IMR-90 (cell line): ENCODE results near the gene SESN2. TPM values are rescaled to one million over a fixed set of nuclear protein-coding genes. Genes with fewer than 3 reads are reported as not detected.

Source experiments
- ATAC-seq: fragments of 200-7000 bp; cut with Tn5 transposase; 2 replicates; pipeline ENCODE4 v1.9.1; 2020; ENCODE audit warnings: low read depth, mild to moderate bottlenecking, moderate library complexity
- BruUV-seq: library from RNA; stranded (reverse); fragments of 400-500 nt; replicated peaks from 2 replicates; lab custom pipeline; 2021; lab: Mats Ljungman, UMichigan
- CTCF ChIA-PET: fragments of 300-600 bp; formaldehyde crosslinking; extraction: SDS; loops from one replicate; lab custom pipeline; 2021; ENCODE audit warnings: antibody characterized with exemption; lab: Yijun Ruan, JAX
- POLR2A ChIA-PET: fragments of 300-600 bp; sonication (Branson Sonifier 250); formaldehyde crosslinking; loops from one replicate; lab custom pipeline; 2022; ENCODE audit warnings: antibody characterized with exemption; ENCODE audit not compliant: unreplicated experiment; lab: Charles Lee
- DNase-seq: peaks from one replicate; pipeline ENCODE4 v3.0.0; 2013
- H2AFZ ChIP-seq: replicated peaks from 2 replicates; pipeline ENCODE3; 2013; ENCODE audit warnings: low read length, mild to moderate bottlenecking; ENCODE audit not compliant: poor library complexity
- H2AK5ac ChIP-seq: 2 replicates; pipeline ENCODE4 v1.6.1; 2013; ENCODE audit warnings: low read depth, low read length, inconsistent platforms
- H2AK9ac ChIP-seq: replicated peaks from 2 replicates; pipeline ENCODE3; 2013; ENCODE audit warnings: mild to moderate bottlenecking, low read depth, low read length, moderate library complexity; ENCODE audit not compliant: poor library complexity
- H2BK120ac ChIP-seq: 2 replicates; pipeline ENCODE4 v1.6.1; 2013; ENCODE audit warnings: low read depth, low read length, inconsistent platforms
- H2BK15ac ChIP-seq: 3 replicates; pipeline ENCODE4 v1.6.1; 2013; ENCODE audit warnings: low read depth, low read length, inconsistent platforms
- H2BK20ac ChIP-seq: 2 replicates; pipeline ENCODE4 v1.6.1; 2013; ENCODE audit warnings: low read depth, mild to moderate bottlenecking, inconsistent platforms, low read length, moderate library complexity
- H2BK5ac ChIP-seq: 2 replicates; pipeline ENCODE4 v1.6.1; 2013; ENCODE audit warnings: mild to moderate bottlenecking, low read depth, low read length, inconsistent platforms; ENCODE audit not compliant: poor library complexity, severe bottlenecking
- H3K14ac ChIP-seq: replicated peaks from 2 replicates; pipeline ENCODE4 v1.6.1; 2013; ENCODE audit warnings: low read depth, low read length, inconsistent platforms
- H3K18ac ChIP-seq: 2 replicates; pipeline ENCODE4 v1.6.1; 2013; ENCODE audit warnings: low read depth, low read length, control low read depth
- H3K23ac ChIP-seq: 2 replicates; pipeline ENCODE4 v1.6.1; 2013; ENCODE audit warnings: low read depth, low read length, inconsistent platforms
- H3K27ac ChIP-seq: 2 replicates; pipeline ENCODE4 v1.5.1; 2013; ENCODE audit warnings: mild to moderate bottlenecking, control low read depth, low read length; ENCODE audit not compliant: insufficient read depth
- H3K27me3 ChIP-seq: 2 replicates; pipeline ENCODE4 v1.6.1; 2013; ENCODE audit warnings: low read length; ENCODE audit not compliant: control insufficient read depth, insufficient read depth
- H3K36me3 ChIP-seq: 2 replicates; pipeline ENCODE4 v1.6.1; 2013; ENCODE audit warnings: low read length, mixed read lengths; ENCODE audit not compliant: control insufficient read depth, insufficient read depth
- H3K4ac ChIP-seq: 2 replicates; pipeline ENCODE4 v1.6.1; 2013; ENCODE audit warnings: low read depth, low read length, inconsistent platforms
- H3K4me1 ChIP-seq: 2 replicates; pipeline ENCODE4 v1.6.1; 2013; ENCODE audit warnings: low read length, mixed read lengths; ENCODE audit not compliant: control insufficient read depth, insufficient read depth
- H3K4me2 ChIP-seq: 2 replicates; pipeline ENCODE4 v1.6.1; 2013; ENCODE audit warnings: low read depth, mild to moderate bottlenecking, control low read depth, low read length, moderate library complexity
- H3K4me3 ChIP-seq: 2 replicates; pipeline ENCODE4 v1.5.1; 2013; ENCODE audit warnings: low read depth, mild to moderate bottlenecking, control low read depth, low read length, moderate library complexity; ENCODE audit not compliant: insufficient read depth
- H3K56ac ChIP-seq: 2 replicates; pipeline ENCODE4 v1.6.1; 2013; ENCODE audit warnings: low read length, inconsistent platforms; ENCODE audit not compliant: insufficient read depth; ENCODE audit errors: extremely low read depth
- H3K79me1 ChIP-seq, 2 experiments: 2 replicates each; pipeline ENCODE4 v1.6.1; 2013; ENCODE audit warnings: low read length in 2 of 2, inconsistent platforms in 1 of 2, low read depth in 1 of 2
- H3K9ac ChIP-seq: 2 replicates; pipeline ENCODE4 v1.6.1; 2013; ENCODE audit warnings: low read depth, low read length, control low read depth
- H3K9me1 ChIP-seq: 2 replicates; pipeline ENCODE4 v1.6.1; 2013; ENCODE audit warnings: low read length, inconsistent platforms; ENCODE audit not compliant: insufficient read depth
- H3K9me3 ChIP-seq: 2 replicates; pipeline ENCODE4 v1.6.1; 2013; ENCODE audit warnings: low read length; ENCODE audit not compliant: control insufficient read depth, insufficient read depth
- H4K20me1 ChIP-seq: 2 replicates; pipeline ENCODE4 v1.6.1; 2013; ENCODE audit warnings: low read length, inconsistent platforms; ENCODE audit not compliant: insufficient read depth
- H4K5ac ChIP-seq: 2 replicates; pipeline ENCODE4 v1.6.1; 2013; ENCODE audit warnings: mild to moderate bottlenecking, low read depth, low read length, control low read depth
- H4K8ac ChIP-seq, 2 experiments: 2 replicates each; pipeline ENCODE4 v1.6.1; 2013; ENCODE audit warnings: low read depth in 2 of 2, low read length in 2 of 2, control low read depth in 1 of 2, inconsistent platforms in 1 of 2
- H4K91ac ChIP-seq: 2 replicates; pipeline ENCODE4 v1.6.1; 2013; ENCODE audit warnings: low read depth, low read length, inconsistent platforms; ENCODE audit not compliant: insufficient read depth
- BHLHE40 ChIP-seq: fragments of 150-350 bp; IDR thresholded peaks from 2 replicates; pipeline ENCODE4 v1.6.1; 2016; ENCODE audit warnings: mild to moderate bottlenecking, low read depth, low read length
- CEBPB ChIP-seq: IDR thresholded peaks from 2 replicates; pipeline ENCODE4 v1.6.1; 2012; ENCODE audit warnings: low read depth, low read length, improper control_type of control experiment
- CHD1 ChIP-seq: IDR thresholded peaks from 2 replicates; pipeline ENCODE4 v1.6.1; 2012; ENCODE audit warnings: low read depth, low read length, improper control_type of control experiment
- FOS ChIP-seq: fragments of 150-350 bp; IDR thresholded peaks from 2 replicates; pipeline ENCODE4 v1.6.1; 2016; ENCODE audit warnings: low read depth, low read length
- MAFK ChIP-seq: IDR thresholded peaks from 2 replicates; pipeline ENCODE4 v1.6.1; 2012; ENCODE audit warnings: low read depth, low read length, improper control_type of control experiment
- MAZ ChIP-seq: IDR thresholded peaks from 2 replicates; pipeline ENCODE4 v1.6.1; 2012; ENCODE audit warnings: low read depth, mild to moderate bottlenecking, low read length, improper control_type of control experiment, moderate library complexity, borderline replicate concordance
- MXI1 ChIP-seq: IDR thresholded peaks from 2 replicates; pipeline ENCODE4 v1.6.1; 2012; ENCODE audit warnings: low read depth, mild to moderate bottlenecking, low read length, moderate library complexity, borderline replicate concordance
- NFE2L2 ChIP-seq: fragments of 150-350 bp; IDR thresholded peaks from 2 replicates; pipeline ENCODE4 v1.6.1; 2016; ENCODE audit warnings: low read depth, mild to moderate bottlenecking, low read length
- POLR2A ChIP-seq: IDR thresholded peaks from 2 replicates; pipeline ENCODE4 v1.6.1; 2012; ENCODE audit warnings: mild to moderate bottlenecking, low read depth, low read length
- RAD21 ChIP-seq: IDR thresholded peaks from 2 replicates; pipeline ENCODE4 v1.6.1; 2012; ENCODE audit warnings: low read length, improper control_type of control experiment
- RCOR1 ChIP-seq: IDR thresholded peaks from 2 replicates; pipeline ENCODE4 v1.6.1; 2012; ENCODE audit warnings: mild to moderate bottlenecking, low read length, improper control_type of control experiment; ENCODE audit not compliant: insufficient replicate concordance
- SMC3 ChIP-seq: fragments of 150-350 bp; IDR thresholded peaks from 2 replicates; pipeline ENCODE4 v1.6.1; 2016; ENCODE audit warnings: low read depth, mild to moderate bottlenecking, antibody characterized with exemption, low read length, moderate library complexity
- WGBS, 2 experiments: methylation state at CpG; one replicate each; pipeline versions ENCODE4 v1.1.5 to v1.1.7; 2013; ENCODE audit warnings: missing lambda C conversion rate in 2 of 2; ENCODE audit not compliant: insufficient read length in 1 of 2; ENCODE audit errors: extremely low coverage in 2 of 2; 5-methylcytosine and 5-hydroxymethylcytosine counted together
- dilution Hi-C: fragments of 300-500 bp; cut with HindIII; formaldehyde crosslinking; loops from one replicate; pipeline ENCODE4 v1.14.3; 2018; ENCODE audit warnings: low sequenced_read_pairs; ENCODE audit not compliant: unreplicated experiment
- in situ Hi-C: fragments of 300-500 bp; cut with MboI; formaldehyde crosslinking; loops from 3 replicates; pipeline ENCODE4 v1.14.3; 2019; ENCODE audit warnings: low sequenced_read_pairs, inconsistent platforms, mixed read lengths
- intact Hi-C: fragments of 100-400 bp; cut with micrococcal nuclease; formaldehyde crosslinking; loops from 2 replicates; pipeline ENCODE4 v1.10.0; 2022
- polyA plus RNA-seq, 3 experiments: library from polyadenylated mRNA; depleted of rRNA; stranded (reverse); fragments of >200 nt; gene quantifications; 2 replicates each; pipeline ENCODE4 v1.2.3, GENCODE V29; 2012; ENCODE audit warnings: low replicate concordance in 1 of 3
- total RNA-seq: library from RNA; depleted of rRNA; stranded (reverse); fragments of >200 nt; gene quantifications from 2 replicates; pipeline ENCODE4 v1.2.3, GENCODE V29; 2012
- TF ChIP-seq, protein P1 (sequence below): conservative IDR thresholded peaks from 2 replicates; pipeline ENCODE4 v1.5.1; 2012; ENCODE audit warnings: mild to moderate bottlenecking, low read depth, low read length, improper control_type of control experiment
- TF ChIP-seq, protein P2 (sequence below): fragments of 150-350 bp; IDR thresholded peaks from 2 replicates; pipeline ENCODE4 v1.6.1; 2017; ENCODE audit warnings: mild to moderate bottlenecking, antibody characterized with exemption, low read length, low read depth

The SESN2 gene
- total and polyA plus RNA-seq, 2 of the 4 experiments (the other 2 are of a cell fraction) = 10.2 to 20.9 TPM

DNA sequence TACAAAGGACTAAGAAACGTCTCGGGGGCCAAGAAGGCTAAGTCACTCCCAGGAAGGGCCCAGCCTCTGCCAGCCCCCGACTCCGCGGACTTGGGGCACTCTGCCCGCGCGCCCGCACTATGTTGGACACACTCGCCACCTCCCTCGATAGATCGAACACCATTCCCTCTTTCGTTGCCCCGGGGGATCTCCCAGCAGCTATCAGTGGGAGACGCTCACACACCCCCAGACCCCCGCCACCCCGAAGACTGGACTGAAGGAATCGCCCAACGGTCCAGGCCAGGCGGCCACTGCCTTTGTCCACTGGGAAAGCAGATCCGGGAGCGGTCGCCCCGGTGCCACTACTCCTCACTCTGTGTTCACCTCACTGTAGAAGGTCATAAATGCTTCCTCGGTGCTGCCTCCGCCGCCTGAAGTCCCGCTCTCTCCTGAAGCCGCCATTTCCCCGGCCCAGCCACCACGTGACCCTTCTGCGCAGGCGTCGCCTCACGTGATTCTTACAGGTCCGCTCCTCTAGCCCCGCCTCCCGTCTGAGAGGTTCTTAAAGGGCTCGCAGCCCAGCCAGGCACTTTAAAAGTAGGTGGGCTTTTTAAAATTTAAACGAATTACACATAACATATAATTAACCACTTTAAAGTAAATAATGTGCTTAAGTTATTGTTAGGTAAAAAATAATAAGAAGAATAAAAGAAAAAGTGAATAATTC, 26.6 kb upstream of the SESN2 start, which contains the start of gene DNAJC8:
Gene DNAJC8 (minus strand): TSS at position 472 of the 706 bp plus-strand sequence. CDS start 31 bp downstream, at position 441.
- POLR2A ChIA-PET = interaction anchor here (0.6 kb wide), 1 partner anchor 36 kb away, joined by 5 read pairs; no protein-coding TSS in a partner anchor
- intact Hi-C loops = no loop called here
- DNase-seq = peak; percentile 90
- TF ChIP-seq RAD21 (no peak), MAZ (peak; percentile 81), MXI1 (peak; percentile 67), MAFK (no peak), CHD1 (no peak), RCOR1 (no peak), POLR2A (peak; percentile 84), SMC3 (no peak), NFE2L2 (no peak), CEBPB (no peak), BHLHE40 (peak; percentile 97), FOS (peak; percentile 94)
- TF ChIP-seq, protein P1, sequence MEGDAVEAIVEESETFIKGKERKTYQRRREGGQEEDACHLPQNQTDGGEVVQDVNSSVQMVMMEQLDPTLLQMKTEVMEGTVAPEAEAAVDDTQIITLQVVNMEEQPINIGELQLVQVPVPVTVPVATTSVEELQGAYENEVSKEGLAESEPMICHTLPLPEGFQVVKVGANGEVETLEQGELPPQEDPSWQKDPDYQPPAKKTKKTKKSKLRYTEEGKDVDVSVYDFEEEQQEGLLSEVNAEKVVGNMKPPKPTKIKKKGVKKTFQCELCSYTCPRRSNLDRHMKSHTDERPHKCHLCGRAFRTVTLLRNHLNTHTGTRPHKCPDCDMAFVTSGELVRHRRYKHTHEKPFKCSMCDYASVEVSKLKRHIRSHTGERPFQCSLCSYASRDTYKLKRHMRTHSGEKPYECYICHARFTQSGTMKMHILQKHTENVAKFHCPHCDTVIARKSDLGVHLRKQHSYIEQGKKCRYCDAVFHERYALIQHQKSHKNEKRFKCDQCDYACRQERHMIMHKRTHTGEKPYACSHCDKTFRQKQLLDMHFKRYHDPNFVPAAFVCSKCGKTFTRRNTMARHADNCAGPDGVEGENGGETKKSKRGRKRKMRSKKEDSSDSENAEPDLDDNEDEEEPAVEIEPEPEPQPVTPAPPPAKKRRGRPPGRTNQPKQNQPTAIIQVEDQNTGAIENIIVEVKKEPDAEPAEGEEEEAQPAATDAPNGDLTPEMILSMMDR = no peak
- TF ChIP-seq, protein P2, sequence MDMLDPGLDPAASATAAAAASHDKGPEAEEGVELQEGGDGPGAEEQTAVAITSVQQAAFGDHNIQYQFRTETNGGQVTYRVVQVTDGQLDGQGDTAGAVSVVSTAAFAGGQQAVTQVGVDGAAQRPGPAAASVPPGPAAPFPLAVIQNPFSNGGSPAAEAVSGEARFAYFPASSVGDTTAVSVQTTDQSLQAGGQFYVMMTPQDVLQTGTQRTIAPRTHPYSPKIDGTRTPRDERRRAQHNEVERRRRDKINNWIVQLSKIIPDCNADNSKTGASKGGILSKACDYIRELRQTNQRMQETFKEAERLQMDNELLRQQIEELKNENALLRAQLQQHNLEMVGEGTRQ = peak; percentile 100

More for the DNA sequence above, 26.6 kb upstream of the SESN2 start, which contains the start of gene DNAJC8:
- no peaks in the 10 kb centered on the region for H3K27me3 ChIP-seq
- H3K4ac ChIP-seq = peak within 1 kb of the TSS; percentile 92
- peak within 1 kb of the TSS; percentile 78 to 98 for H4K8ac ChIP-seq
- H3K23ac ChIP-seq = peak within 1 kb of the TSS; percentile 99
- H3K18ac ChIP-seq = peak within 1 kb of the TSS; percentile 25; the same call in 1 of the 2 replicates
- peaks cover 14% of the 10 kb centered on the region for H3K9me1 ChIP-seq
- no peaks in the 10 kb centered on the region for H3K9me3 ChIP-seq
- 0% methylated on average over 18 of the region's 40 CpGs; no CpG with 5 or more reads in 1 of the 2 experiments for WGBS, 2 experiments
- H4K20me1 ChIP-seq = peaks cover 11% of the 10 kb centered on the region; the same call in 1 of the 2 replicates
- H3K27ac ChIP-seq = peak within 1 kb of the TSS; percentile 96
- H2AK9ac ChIP-seq = peak within 1 kb of the TSS; percentile 96
- dilution Hi-C loops = no loop called here
- no peak within 1 kb of the TSS; the same call in 2 of the 3 replicates for H2BK15ac ChIP-seq
- H3K9ac ChIP-seq = peak within 1 kb of the TSS; percentile 97
- BruUV-seq = no TSS peak
- ATAC-seq = peak; percentile 61
- no peak within 1 kb of the TSS for H2BK20ac ChIP-seq
- peaks cover 2% of the 10 kb centered on the region; the same call in 1 of the 2 replicates for H3K4me1 ChIP-seq
- H4K91ac ChIP-seq = peak within 1 kb of the TSS; percentile 86
- in situ Hi-C loops = no loop called here
- peak within 1 kb of the TSS; percentile 91 for H2AK5ac ChIP-seq
- H2BK120ac ChIP-seq = 0 out of 2 replicates have a peak within 1 kb of the TSS, but pooled peaks have one; percentile 33
- peak within 1 kb of the TSS; percentile 100 for H3K14ac ChIP-seq
- H3K56ac ChIP-seq = peak within 1 kb of the TSS; percentile 84
- H2AFZ ChIP-seq = peak within 1 kb of the TSS; percentile 100
- peak within 1 kb of the TSS; percentile 93 for H2BK5ac ChIP-seq
- peak within 1 kb of the TSS; percentile 100 for H3K4me2 ChIP-seq
- peaks cover 5% of the 10 kb centered on the region for H3K36me3 ChIP-seq
- CTCF ChIA-PET = no interaction called here
- peak within 1 kb of the TSS; percentile 87 for H4K5ac ChIP-seq
- H3K4me3 ChIP-seq = peak within 1 kb of the TSS; percentile 85
- H3K79me1 ChIP-seq = peaks cover 35 to 47% of the 10 kb centered on the region in 2 experiments
